Liver (tissue), 2 donors: ENCODE measurements around the gene MYRFL.

Experiments used
- CTCF ChIP-seq: fragments of 150-350 bp; IDR thresholded peaks from 2 replicates; pipeline ENCODE4 v1.5.1; 2017; ENCODE audit warnings: improper control_type of control experiment, low read depth, low read length; ENCODE audit not compliant: missing input control
- YY1 ChIP-seq: IDR thresholded peaks from 2 replicates; pipeline ENCODE4 v1.6.1; 2016; ENCODE audit warnings: antibody characterized with exemption, mild to moderate bottlenecking
- TF ChIP-seq, protein P1 (sequence below): IDR thresholded peaks from 2 replicates; pipeline ENCODE4 v1.6.1; 2016; ENCODE audit warnings: antibody characterized with exemption
- donor health status: healthy.

DNA sequence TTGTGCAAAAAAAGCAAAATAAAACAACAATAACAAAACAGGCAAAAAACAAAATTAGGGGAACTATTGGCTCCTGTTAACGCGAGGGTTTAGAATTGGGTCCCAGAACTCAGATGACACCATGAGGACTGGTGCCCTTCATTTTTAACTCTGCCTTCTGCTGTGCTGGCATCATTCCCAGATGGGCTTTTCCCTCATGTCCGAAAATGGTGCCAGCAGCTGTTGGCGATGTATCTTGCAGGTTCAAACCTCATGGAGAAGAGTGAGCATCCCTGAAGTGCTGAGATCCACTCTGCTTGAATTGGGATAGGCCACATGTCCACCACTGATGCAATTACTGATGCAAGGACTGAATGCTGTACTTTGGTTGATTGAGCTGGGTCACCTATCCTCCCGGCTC lies 61.1 kb downstream of the MYRFL start:
- TF ChIP-seq YY1 (no peak), CTCF (no peak)
- TF ChIP-seq, protein P1, sequence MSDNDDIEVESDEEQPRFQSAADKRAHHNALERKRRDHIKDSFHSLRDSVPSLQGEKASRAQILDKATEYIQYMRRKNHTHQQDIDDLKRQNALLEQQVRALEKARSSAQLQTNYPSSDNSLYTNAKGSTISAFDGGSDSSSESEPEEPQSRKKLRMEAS: no peak
